HG03558 (cell line): ENCODE data around the gene STX8.
"Not testable (repeated sequence)": the region's sequence is repeated elsewhere in the genome, so short reads cannot be mapped to it uniquely, and the experiment has no call there.

Experiments used
- ATAC-seq: cut with Tn5 transposase; IDR thresholded peaks from one replicate; pipeline ENCODE4 v1.9.1; 2021; ENCODE audit warnings: moderate number of reproducible peaks; ENCODE audit not compliant: unreplicated experiment; ENCODE audit errors: extremely low read depth

Gene STX8

GRCh38 chr17:9557857-9558256, 17.8 kb downstream of the STX8 start:
- ATAC-seq = no peak

GRCh38 chr17:9557161-9557755, 18.4 kb downstream of the STX8 start:
- no peak for ATAC-seq

GRCh38 chr17:9554715-9555114, 20.9 kb downstream of the STX8 start:
- not testable (repeated sequence) for ATAC-seq

GRCh38 chr17:9553596-9553995, 22.0 kb downstream of the STX8 start:
- ATAC-seq = no peak

GRCh38 chr17:9553181-9553580, 22.4 kb downstream of the STX8 start:
- no peak for ATAC-seq

DNA sequence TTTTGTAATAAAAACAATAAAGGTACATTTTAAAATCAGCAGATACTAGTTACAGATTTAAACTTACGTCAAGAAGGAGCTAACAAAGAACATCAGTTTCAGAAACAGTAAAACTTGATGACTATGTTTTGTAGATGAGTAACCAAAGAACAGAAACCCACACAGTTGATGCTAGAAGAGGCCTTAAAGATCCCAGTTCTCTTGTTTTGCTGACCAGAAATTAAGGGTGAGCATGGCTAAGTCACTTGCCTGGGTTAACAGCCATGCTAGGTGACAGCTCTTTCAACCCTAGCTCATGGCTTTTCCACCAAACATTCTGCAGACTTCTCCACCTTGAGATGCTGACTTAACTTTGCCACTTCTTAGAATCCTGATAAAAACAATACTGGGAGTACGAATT, 26.4 kb downstream of the STX8 start:
- no peak for ATAC-seq

GRCh38 chr17:9544221-9544620, 31.4 kb downstream of the STX8 start:
- ATAC-seq = no peak

DNA sequence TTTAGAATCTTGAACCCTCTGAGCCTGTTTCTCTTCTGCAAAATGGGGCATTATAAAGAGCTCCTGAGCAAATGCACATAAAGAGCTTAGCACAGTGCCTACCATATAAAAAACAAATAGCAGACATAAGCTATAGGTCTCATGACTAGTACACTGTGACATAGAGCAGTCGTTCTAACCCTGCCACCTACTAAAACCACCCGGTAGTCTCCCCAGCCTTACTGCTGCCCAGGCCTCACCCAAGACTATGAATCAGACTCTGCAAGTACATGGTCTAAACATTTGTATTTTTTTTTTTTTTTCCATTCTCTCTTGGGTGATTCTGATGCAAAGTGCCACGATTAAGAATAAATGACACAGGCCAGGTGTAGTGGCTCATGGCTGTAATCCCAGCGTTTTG, 33.9 kb downstream of the STX8 start:
- ATAC-seq = no peak

GRCh38 chr17:9538626-9539025, 37.0 kb downstream of the STX8 start:
- no peak for ATAC-seq

DNA sequence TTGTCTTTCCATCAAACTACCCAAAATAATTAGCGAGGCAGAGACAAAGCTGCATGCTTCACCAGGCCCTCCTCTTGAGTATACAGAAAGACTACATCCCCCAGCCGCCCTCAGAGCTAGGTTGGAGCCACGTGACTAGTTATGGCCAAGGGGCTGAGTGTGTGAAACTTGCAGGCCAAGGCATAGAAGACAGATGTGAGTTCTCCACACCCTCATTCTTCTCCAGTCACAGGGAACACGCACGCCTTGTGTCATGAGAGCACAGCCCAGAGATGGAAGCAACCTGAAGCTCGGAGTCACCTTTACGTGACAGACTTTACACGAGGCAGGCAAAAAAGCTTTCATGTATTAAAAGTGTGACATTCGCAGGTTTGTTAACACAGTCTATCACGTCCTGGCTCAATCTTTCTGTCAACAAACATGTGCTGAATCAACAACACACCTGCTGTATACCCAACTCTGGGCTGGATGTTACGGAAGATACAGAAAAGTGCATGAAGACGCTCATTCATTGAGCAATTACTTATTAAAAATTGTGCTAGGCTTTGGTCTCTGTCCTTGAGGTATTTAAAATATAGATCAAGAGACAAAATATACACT, 38.3 kb downstream of the STX8 start:
- no peak for ATAC-seq

DNA sequence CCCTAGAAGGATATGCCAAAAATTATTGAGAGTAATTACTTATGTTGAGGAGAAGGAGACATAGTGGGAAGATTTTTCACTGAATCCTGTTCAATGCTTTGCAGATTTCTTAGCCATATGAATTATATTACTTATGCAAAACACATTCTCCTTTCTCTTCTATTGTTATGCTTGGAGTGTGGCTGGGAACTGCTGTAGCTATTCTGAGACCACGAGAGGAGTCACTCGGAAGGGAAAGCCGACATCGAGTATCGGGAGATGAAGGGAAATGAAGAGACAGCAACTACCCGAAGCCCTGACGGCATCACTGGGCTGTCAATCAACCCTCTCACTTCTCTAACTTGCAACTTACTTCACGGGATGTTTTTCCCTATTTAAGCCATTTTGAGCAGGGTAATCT, 39.6 kb downstream of the STX8 start:
- no peak for ATAC-seq

GRCh38 chr17:9533441-9533840, 42.2 kb downstream of the STX8 start:
- ATAC-seq = no peak

- no peak for ATAC-seq
These were observed 42.9 kb downstream of the STX8 start for GRCh38 chr17:9532715-9533114.

DNA sequence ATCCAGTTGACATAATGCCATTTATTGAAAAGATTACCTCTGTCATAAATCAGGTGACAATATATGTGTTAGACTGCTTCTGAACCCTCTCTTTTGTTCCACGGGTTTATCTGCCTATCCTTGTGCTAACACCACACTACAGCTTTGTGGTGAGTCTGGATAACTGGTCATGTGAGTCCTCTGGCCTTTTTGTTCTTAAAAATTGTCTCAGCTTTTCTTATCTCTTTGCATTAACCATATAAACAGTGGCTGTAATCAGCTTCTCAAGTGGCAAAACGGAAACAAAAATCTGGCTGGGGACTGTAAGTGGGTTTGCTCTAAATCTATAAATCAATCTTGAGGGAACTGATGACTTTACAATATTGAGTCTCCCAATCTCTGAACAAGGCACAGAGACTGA, 44.6 kb downstream of the STX8 start:
- ATAC-seq = no peak

DNA sequence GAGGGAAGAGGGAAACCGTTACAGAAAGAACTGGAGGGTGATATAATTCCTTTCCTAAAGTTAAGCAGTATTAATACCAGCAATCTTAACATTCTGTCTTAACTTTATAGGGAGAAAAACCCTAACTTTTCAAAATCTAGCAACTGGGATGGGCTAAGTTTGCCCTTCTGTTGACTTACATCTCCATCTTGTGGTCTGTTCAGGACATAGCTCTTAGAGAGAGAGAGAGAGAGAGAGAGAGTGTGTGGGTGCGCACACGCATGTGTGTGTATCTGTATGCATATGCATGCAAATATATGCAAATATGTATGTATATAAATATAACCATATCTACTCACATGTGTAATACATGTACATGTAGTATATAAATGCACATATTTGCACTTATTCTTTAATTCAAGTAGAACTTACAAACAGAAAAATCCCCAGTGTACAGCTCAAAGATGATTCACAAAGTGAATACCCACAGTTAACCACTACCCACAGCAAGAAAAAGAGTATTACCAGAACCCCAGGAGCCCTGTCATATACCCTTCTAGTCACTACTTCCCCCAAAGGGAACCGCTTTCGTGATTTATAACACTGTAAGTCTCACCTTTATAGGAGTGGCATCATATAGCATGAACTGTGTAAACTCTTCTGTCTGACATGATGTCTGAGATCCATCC, 46.5 kb downstream of the STX8 start:
- no peak for ATAC-seq

GRCh38 chr17:9527788-9528187, 47.8 kb downstream of the STX8 start:
- no peak for ATAC-seq

GRCh38 chr17:9522074-9522473, 53.5 kb downstream of the STX8 start:
- no peak for ATAC-seq

GRCh38 chr17:9521062-9521461, 54.6 kb downstream of the STX8 start:
- ATAC-seq = no peak

GRCh38 chr17:9520649-9521048, 55.0 kb downstream of the STX8 start:
- ATAC-seq = no peak

DNA sequence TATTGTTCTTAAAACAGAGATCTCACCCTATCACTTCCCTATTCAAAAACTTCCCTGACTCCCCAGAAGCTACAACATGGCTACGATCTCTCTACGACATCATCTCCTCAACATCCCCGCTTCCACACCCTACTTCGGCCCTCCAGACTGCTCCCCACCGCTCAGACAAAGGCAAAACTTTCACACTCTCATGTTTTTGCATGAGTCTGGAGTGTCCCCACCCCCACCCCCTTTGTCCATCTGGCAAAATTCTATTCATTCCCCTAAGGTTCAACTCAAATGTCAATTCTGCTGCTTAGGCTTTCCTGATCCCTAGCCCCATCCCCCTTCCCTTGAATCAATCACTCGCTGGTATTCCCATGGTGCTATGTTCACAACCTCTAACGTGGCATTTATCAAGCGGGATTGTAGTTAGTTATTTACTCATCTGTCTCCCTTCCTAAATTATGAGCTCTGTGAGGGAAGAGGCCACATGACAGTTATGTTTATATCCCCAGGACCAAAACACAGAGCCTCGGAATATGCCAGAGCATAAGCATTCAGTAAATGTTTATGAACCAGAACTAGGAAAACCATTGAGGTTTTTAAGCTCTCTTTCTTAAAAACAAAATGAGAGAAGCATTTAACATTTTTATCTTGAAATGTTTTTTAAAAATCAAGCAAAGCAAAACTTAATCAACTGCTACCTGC, 55.9 kb downstream of the STX8 start:
- ATAC-seq = no peak

- ATAC-seq = no peak
These were observed 58.2 kb downstream of the STX8 start for GRCh38 chr17:9517396-9517795.
